ENCODE data around the gene ZNF205. TPM values are rescaled to one million over a fixed set of nuclear protein-coding genes. Genes with fewer than 3 reads are reported as not detected.
A peak's percentile ranks its signal among the peaks of the same experiment; 100 is the strongest.
"Not testable (repeated sequence)": the region's sequence is repeated elsewhere in the genome, so short reads cannot be mapped to it uniquely, and the experiment has no call there.

Gene ZNF205
- 6.5 TPM for total RNA-seq
- long read RNA-seq, partial matches to known transcripts = 8 of 10 reads
- long read RNA-seq, other reads (novel, unspliced or antisense) = 0 of 10 reads

DNA sequence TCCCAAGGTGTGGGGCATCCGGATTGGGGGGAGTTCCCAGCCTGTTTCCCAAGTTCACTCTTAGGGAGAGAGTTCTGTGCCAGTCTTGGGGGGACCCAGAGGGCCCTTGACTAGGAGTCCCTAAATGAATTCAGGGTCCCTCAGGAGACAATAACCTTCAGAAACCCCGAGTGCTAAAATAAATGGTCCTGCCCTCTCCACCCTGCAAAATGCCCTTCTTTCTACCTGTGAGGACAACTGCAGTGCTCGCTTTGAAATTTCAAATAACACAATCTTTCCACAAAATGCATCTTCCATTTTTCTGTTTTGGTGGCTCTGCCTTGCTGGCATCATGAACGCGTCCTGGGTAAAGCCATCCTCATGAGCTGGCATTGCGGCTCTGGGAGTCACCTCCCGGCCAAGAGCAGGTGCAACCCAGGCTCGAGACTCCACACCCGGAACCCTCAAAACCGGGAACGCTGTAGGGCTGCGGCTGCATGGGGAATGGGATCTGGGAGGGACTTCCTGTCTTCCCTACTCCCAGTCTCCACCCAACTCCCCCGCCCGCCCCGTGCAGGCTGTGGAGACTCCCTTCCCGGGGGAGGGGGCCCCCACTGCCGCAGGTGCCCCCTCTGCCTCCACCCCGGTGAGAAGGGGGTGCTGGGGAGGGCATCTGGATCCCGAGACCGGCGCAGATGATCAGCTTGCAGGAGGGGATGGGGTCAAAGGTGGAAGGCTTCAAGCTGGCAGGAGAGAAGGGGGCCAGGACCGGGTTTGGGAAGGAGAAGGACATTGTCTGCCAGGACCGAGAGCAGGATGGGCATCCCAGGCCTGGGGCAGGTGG is at the start of gene ZNF205:
Gene ZNF205, plus strand, starts transcription at position 529 of the 823 bp plus-strand sequence. CDS start 845 bp downstream, outside the sequence.
- intact Hi-C loops (cut with DNase I) = no loop called here
- DNase-seq (ENCODE audit: low spot score) = no peak

DNA sequence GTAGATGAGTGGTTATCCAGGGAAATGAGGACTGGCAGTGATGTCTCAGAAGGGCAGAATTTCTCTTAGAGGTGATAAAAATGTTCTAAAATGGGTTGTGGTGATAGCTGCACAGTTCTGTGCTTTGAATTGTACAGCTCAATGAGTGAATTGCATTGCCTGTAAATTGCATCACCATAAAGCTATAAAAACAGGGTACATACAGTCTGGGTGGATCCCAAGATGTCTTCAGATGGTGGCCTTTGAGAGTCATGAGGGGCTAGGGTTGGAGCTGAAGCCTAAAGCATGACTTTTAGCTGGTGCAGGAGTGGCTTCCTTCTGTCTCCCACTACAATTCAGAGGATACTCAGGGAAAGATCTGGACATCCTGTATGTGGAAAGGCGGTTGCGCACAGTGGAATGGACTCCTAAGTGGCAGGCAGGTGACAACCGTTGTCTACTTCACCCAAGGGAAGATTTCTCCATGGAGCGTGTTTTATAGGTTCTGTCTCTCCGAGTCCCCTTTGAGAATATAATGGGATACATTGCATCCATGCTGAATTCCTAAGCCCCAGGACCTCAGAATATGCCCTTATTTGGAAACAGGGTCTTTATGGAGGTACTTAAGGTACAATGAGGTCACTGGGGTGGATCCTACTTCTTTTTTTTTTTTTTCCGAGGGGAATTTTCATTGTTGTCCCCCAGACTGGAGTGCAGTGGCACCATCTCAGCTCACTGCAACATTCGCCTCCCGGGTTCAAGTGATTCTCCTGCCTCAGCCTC is 48.6 kb upstream of the ZNF205 start:
- no peak for DNase-seq (ENCODE audit: low spot score)
- intact Hi-C loops (cut with DNase I) = loop anchor here (5.0 kb wide), 1 partner anchor 33 kb away; the partner anchor contains the start of gene ZSCAN10

DNA sequence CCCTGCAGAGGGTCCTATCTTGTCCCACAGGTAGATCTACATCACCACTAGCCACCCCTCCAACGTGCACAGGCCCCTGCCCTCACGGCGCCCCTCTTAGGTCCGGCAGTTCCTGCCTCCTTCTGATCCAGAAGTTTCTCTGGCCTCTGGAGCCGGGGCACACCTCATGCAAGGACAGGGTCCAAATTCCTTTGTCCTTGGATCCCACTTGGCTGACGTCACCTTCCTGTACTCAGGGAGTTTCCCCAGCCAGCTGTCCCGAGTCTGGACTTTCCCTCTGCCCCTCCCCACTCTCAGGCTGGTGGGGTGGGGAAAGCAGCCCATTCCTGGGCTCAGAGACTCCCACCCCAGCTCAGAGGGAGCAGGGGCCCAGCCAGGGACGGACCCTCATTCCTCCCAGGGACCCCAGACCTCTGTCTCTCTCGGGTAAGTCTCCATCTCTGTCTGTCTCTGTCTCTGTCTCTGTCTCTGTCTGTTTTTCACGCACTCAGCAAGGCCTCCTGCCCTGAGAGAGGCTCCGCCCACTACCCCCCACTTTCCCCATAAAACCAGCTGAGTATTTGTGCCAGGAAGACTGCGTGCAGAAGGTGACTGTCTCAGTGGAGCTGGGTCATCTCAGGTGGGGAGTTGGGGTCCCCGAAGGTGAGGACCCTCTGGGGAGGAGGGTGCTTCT is 47.2 kb upstream of the ZNF205 start, which contains the start of gene IL32:
Gene IL32, plus strand, starts transcription at position 572 of the 673 bp plus-strand sequence. CDS start 172 bp downstream, outside the sequence.
- intact Hi-C loops (cut with DNase I) = no loop called here
- DNase-seq (ENCODE audit: low spot score) = peak; percentile 86

DNA sequence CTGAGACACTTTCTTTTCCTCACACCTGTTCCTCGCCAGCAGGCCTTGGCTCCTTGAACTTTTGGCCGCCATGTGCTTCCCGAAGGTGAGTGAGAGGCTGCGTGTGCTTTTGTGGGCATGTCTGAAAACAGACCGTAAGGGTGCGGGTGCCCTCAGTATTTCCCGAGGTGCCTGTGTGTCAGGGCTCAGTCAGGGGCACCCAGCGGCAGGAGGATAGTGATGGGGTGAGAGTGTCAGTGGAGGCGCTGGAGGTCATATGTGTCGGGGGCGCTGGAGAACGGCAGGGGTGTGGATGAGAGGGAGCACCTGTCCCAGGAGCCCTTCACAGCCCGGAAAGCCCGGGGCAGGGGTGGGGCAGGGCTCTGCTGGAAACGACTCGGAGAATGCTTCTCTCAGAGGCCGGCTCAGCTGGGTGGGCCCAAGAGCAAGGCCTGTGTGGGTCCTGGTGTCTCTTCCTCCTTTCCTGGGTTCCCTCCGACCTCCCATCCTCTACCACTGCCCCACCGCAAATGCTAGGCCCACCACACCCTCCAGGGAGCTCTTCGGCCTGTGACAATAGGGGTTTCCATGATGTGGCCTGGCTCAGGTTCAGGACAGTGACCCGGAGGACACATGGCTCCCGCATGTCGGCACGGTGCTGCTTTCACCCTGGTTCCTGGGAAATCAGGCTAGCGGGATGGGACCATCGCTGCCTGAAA is 46.5 kb upstream of the ZNF205 start:
- no peak for DNase-seq (ENCODE audit: low spot score)
- intact Hi-C loops (cut with DNase I) = no loop called here

DNA sequence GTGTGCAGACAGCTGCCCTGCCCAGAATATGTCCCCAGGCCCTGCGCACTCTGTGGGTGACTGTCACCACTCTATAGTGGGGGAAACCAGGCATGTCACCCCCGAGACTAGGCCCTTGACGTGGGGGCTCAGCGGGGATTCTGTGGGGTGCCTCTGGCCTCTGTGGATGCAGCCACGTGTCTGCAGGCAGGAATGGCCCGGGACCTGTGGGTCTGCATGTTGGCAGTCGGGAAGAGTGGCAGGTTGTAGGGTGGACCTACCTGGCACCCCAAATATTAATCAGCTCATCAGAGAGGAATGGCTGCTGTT is 46.0 kb upstream of the ZNF205 start:
- intact Hi-C loops (cut with DNase I) = no loop called here
- DNase-seq (ENCODE audit: low spot score) = no peak

DNA sequence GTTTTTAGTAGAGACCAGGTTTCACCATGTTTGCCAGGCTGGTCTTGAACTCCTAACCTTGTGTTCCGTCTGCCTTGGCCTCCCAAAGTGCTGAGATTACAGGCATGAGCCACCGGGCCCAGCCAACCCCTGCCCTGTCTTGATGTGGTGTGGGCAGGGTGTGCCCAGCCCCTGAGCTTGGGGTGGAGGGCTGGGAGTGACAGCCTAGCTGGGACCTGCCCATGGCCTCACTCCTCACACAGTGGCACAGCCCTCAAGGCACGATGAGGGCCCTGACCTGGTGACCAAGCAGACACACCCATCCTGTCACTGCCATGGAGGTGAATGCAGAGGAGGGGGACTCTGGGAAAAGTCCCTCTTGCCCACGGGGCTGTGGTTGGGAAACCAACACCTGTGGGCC is 43.9 kb upstream of the ZNF205 start:
- intact Hi-C loops (cut with DNase I) = no loop called here
- DNase-seq (ENCODE audit: low spot score) = no peak

DNA sequence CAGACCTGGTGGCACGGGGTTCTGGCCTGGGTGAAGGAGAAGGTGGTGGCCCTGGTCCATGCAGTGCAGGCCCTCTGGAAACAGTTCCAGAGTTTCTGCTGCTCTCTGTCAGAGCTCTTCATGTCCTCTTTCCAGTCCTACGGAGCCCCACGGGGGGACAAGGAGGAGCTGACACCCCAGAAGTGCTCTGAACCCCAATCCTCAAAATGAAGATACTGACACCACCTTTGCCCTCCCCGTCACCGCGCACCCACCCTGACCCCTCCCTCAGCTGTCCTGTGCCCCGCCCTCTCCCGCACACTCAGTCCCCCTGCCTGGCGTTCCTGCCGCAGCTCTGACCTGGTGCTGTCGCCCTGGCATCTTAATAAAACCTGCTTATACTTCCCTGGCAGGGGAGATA is 43.2 kb upstream of the ZNF205 start:
- DNase-seq (ENCODE audit: low spot score); intact Hi-C loops (cut with DNase I): not testable (repeated sequence)

DNA sequence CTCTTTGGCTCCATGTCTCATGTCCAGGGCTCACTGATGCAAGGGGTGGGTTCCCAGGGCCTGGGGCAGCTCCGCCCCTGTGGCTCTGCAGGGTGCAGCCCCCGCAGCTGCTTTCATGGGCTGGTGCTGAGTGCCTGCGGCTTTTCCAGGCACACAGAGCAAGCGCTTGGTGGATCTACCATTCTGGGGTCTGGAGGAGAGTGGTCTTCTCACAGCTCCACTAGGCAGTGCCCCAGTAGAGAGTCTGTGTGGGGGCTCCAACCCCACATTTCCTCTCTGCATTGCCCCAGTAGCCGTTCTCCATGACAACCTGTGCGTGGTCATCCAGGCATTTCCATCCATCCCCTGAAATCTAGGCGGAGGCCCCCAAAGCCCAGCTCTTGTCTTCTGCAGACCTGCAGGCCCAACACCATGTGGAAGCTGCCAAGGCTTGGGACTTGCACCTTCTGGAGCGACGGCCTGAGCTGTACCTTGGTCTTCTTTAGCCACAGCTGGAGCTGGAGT is 41.7 kb upstream of the ZNF205 start:
- DNase-seq (ENCODE audit: low spot score) = no peak
- intact Hi-C loops (cut with DNase I) = no loop called here

DNA sequence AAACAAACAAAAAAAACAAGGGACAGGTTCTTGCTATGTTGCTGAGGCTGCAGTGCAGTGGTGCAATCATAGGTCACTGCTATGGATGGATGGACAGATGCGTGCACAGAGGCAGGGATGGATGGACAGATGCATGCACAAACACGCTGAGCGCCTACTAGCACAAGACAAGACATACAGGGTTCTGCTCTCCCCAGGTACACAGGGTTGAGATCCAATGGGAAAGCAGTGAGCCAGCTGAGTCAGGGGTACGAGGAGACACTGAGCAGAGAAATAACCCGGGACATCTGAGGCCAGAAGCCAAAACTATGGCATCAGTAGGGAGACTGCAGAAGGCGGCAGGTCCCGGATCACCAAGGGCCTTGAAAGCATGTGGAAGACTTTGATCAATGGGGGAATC is 40.7 kb upstream of the ZNF205 start:
- no peak for DNase-seq (ENCODE audit: low spot score)
- intact Hi-C loops (cut with DNase I) = no loop called here

DNA sequence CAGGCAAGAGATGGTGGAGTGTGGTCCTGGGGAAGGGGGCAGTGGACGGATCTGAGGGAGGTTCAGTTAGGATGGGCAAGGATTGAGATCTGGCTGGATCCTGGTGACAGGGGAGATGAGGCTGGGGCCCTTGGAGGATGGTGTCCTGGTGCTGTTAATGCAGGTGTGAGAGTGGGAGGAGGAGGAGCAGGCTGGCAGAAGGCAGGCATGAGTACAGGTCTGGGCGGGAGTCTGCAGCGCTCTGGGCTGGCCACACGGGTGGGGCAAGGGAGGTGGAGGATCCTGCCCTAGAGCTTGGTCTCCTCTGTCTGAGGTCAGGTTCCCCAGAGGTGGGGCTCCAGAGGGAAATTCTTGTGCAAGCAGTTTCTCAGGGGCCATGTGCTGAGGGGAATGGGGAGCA is 40.2 kb upstream of the ZNF205 start:
- intact Hi-C loops (cut with DNase I); DNase-seq (ENCODE audit: low spot score): not testable (repeated sequence)

DNA sequence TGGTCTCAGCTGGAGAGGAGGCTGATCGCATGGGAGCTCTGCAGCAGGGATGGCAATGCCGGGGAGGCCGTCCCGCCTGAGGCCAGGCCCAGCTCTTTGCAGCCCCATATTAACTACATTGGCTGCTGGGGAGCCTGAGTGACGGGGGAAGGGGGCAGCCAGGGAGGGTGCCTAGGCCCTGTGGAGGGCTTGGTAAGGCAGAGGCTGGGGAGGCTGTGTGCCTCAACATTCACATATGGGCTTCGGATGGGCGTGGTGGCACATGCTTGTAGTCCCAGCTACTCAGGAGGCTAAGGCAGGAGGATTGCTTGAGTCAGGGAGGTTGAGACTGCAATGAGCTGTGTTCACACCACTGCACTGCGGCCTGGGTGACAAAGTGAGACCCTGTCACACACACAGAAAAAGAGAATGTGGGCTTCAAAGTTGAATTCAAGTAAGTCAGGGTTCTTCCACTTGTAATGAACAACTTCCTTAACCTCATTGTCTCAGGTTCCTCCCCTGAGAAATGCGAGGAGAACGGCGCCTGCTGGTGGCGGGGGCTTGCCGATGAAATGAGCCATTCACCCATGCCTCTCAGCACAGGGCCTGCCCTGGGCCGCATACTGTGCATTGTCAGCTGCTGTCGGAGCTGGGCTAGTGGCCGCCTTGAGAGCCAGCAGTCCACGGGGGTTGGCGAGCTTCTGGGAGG is 39.7 kb upstream of the ZNF205 start:
- intact Hi-C loops (cut with DNase I); DNase-seq (ENCODE audit: low spot score): not testable (repeated sequence)

DNA sequence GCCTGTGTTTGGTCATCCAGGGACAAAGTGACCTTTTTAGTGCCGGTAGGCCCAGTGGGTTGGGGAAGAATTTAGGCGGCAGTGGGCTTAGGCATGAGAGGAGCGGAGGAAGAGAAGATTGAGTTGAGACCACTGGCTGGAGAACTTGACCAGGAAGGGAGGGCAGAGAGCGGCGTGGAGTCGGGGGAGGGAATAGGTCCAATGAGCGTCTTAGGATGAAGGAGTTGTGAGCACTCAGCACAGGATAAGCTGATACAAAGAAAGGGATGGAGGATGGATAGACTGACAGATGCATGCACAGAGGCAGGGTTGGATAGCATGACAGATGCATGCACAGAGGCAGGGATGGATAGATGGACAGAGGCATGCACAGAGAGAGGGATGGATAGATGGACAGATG is 38.9 kb upstream of the ZNF205 start:
- DNase-seq (ENCODE audit: low spot score) = no peak
- intact Hi-C loops (cut with DNase I) = no loop called here

DNA sequence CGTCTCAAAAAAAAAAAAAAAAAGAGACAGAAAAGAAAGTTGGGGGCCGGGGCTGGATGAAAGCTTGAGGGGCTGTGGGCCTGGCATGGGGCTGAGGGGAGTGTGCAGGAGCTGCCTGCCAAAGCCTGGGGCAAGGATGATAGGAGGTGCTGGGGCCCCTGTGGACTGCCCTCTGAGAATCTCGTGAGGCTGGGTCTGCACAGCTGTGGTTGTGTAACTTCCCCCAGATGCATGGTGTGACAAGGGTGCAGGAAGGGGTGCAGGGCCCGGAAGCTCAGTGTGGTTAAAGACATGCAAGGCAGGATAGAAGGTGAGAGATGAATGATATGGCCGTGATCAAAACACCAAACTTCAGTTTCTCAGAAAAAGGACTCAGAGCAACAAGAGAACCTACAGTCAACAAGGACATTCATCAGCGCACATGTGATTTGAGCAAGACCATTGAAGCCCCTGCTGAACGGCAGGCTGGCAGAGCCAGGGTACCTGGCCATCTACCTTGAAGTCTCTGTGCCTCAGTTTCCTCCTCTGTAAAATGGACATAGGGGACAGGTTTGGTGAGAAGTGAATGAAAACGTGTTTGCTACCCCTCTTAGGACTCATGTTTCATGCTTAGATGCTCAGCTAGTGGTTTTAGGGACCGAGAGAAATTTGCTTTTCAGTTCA is 37.4 kb upstream of the ZNF205 start:
- intact Hi-C loops (cut with DNase I) = no loop called here
- DNase-seq (ENCODE audit: low spot score) = peak; percentile 89

DNA sequence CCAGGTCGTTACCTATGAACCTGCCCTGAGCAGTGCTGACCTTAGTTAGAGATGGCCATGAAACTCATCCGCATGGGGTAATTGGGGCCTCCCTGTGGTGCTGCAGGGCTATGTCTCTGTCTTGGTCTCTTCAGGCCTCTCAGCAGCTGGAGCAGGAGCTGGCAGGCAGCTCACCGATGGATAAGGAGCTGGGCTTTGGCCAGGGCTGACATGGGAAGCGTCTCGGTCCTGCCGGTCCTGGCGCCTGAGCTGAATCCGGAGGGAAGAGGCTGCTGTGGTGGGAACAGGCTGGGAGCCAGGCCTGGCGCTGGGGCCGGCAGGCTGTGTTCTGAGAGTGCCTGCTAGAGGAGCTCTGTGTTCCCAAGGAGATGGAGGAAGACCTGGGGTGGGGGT is 36.9 kb upstream of the ZNF205 start:
- no peak for DNase-seq (ENCODE audit: low spot score)
- intact Hi-C loops (cut with DNase I) = no loop called here

DNA sequence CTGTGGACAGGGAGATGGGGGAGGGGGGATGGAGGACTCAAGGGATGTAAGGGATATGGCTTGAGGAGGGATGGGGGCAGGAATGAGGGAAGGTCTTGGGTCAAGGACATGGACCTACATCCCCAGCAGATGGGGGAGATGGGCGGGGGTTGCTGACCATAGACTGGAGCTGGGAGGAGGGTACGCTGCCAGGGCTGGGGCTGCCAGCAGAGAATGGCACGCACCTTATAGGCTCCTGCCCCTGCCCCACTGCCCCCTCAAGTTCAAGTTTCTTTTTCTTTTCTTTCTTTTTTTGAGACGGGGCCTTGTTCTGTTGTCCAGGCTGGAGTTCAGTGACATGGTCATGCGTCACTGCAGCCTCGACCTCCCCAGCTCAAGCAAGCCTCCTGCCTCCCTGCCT is 36.4 kb upstream of the ZNF205 start:
- DNase-seq (ENCODE audit: low spot score); intact Hi-C loops (cut with DNase I): not testable (repeated sequence)

DNA sequence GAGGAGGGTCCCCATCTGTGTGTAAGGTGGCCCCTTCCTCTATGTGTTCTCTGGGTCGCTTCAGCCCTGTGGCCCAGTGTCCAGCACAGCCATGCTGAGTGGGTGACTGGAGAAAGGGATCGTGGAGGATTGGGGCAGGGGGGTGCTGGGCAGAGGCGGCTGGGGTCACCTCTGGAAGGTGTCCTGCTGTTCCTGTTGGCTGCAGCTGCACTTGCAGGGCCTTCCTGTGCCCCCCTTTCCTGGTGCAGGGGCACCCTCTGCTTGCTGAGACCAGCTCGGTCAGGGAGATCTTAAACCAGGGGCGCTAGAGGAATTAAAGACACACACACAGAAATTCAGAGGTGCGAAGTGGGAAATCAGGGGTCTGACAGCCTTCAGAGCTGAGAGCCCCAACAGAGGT is 35.8 kb upstream of the ZNF205 start:
- intact Hi-C loops (cut with DNase I) = no loop called here
- no peak for DNase-seq (ENCODE audit: low spot score)

DNA sequence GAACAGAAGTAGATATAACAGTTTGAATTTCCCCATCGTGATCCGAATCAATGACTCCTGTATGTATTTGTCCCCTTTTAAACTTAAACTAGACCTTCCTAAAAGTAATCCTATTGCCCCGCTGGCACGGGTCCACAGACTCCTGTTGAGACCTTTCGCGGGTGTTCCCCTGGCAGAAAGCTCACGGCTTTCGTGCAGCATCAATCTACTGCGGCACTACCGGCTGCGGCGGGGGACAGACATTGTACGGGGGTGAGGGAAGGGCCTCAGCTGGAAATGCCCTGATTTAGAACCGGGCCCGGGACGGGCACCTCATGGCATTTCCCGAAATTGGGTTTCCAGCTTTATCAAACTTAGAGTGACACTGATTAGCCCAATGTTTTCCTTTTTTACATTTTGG is 32.4 kb upstream of the ZNF205 start:
- no peak for DNase-seq (ENCODE audit: low spot score)
- intact Hi-C loops (cut with DNase I) = no loop called here

DNA sequence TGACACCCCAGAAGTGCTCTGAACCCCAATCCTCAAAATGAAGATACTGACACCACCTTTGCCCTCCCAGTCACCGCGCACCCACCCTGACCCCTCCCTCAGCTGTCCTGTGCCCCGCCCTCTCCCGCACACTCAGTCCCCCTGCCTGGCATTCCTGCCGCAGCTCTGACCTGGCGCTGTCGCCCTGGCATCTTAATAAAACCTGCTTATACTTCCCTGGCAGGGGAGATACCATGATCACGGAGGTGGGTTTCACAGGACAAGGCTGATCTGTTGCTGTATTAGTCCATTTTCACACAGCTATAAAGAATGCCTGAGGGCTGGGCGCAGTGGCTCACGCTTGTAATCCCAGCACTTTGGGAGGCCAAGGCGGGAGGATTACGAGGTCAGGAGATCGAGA is 30.4 kb upstream of the ZNF205 start:
- intact Hi-C loops (cut with DNase I); DNase-seq (ENCODE audit: low spot score): not testable (repeated sequence)
